Natural killer cell treated with Interleukin-12 subunit alpha and Interleukin-12 subunit beta and Interleukin-15 and Interleukin-18, amount 100 ng/mL, for 72 hours (primary cell): ENCODE results near the gene AKAP7. TPM values are rescaled to one million over a fixed set of nuclear protein-coding genes. Genes with fewer than 3 reads are reported as not detected.

Experiments used
- ATAC-seq, 2 donors: fragments of 150-1000 bp; cut with Tn5 transposase in 1 of 2; sonication (Bioruptor Pico), chemical (Tn5 transposase) in 1 of 2; 2 replicates each; pipeline ENCODE4 v1.10.0; 2021
- DNase-seq: peaks from one replicate; pipeline ENCODE4 v3.0.0; 2022; ENCODE audit warnings: low spot score
- H3K27ac Mint-ChIP-seq, 2 donors: 1 replicate in 1 of 2; 2 replicates in 1 of 2; pipeline ENCODE4 v1.8.0; 2022; ENCODE audit warnings: mixed read lengths in 2 of 2, mild to moderate bottlenecking in 1 of 2, moderate library complexity in 1 of 2
- H3K27me3 Mint-ChIP-seq, 2 donors: 1 replicate in 1 of 2; 2 replicates in 1 of 2; pipeline ENCODE4 v1.8.0; 2022; ENCODE audit warnings: mixed read lengths in 2 of 2
- H3K36me3 Mint-ChIP-seq: one replicate; pipeline ENCODE4 v1.8.0; 2022; ENCODE audit warnings: mixed read lengths
- H3K4me1 Mint-ChIP-seq, 2 donors: 1 replicate in 1 of 2; 2 replicates in 1 of 2; pipeline ENCODE4 v1.8.0; 2022; ENCODE audit warnings: low read depth in 2 of 2, mixed read lengths in 2 of 2, mild to moderate bottlenecking in 1 of 2
- H3K4me3 Mint-ChIP-seq: one replicate; pipeline ENCODE4 v1.8.0; 2022; ENCODE audit warnings: mixed read lengths
- H3K9me3 Mint-ChIP-seq: 2 replicates; pipeline ENCODE4 v1.8.0; 2022; ENCODE audit warnings: mixed read lengths
- total RNA-seq, 2 donors: library from RNA; stranded (reverse); gene quantifications; one replicate each; pipeline ENCODE4 v1.2.3, GENCODE V29; 2022

AKAP7 gene
- total RNA-seq, 2 donors from 2014 or later, result 4.2 to 7.7 TPM

GRCh38 chr6:131225959-131226358 is 90.7 kb downstream of the AKAP7 start:
- ATAC-seq (no peak), DNase-seq (no peak)
- Mint-ChIP-seq H3K4me3 (no peak overlapping the region), H3K4me1 (peaks cover 5 to 10% of the 10 kb centered on the region in 2 donors), H3K27me3 (no peaks in the 10 kb centered on the region), H3K36me3 (peaks cover 9% of the 10 kb centered on the region), H3K9me3 (no peaks in the 10 kb centered on the region), H3K27ac (no peak overlapping the region)

GRCh38 chr6:131226459-131227157 is 91.3 kb downstream of the AKAP7 start:
- DNase-seq, result no peak
- peaks cover 6% of the 10 kb centered on the region for H3K36me3 Mint-ChIP-seq
- no peak overlapping the region for H3K4me3 Mint-ChIP-seq
- H3K9me3 Mint-ChIP-seq, result no peaks in the 10 kb centered on the region
- no peaks in the 10 kb centered on the region for H3K27me3 Mint-ChIP-seq
- no peak for ATAC-seq
- H3K27ac Mint-ChIP-seq, result no peak overlapping the region
- H3K4me1 Mint-ChIP-seq, result peaks cover 5 to 10% of the 10 kb centered on the region in 2 donors

- Mint-ChIP-seq H3K4me3 (no peak overlapping the region), H3K27ac (no peak overlapping the region), H3K36me3 (peaks cover under 1% of the 10 kb centered on the region), H3K4me1 (peaks cover 5 to 10% of the 10 kb centered on the region in 2 donors), H3K27me3 (no peaks in the 10 kb centered on the region), H3K9me3 (no peaks in the 10 kb centered on the region)
- DNase-seq (no peak), ATAC-seq (no peak)
These were observed 91.9 kb downstream of the AKAP7 start for GRCh38 chr6:131227158-131227543.

- H3K27ac Mint-ChIP-seq, result no peak overlapping the region
These were observed 95.8 kb downstream of the AKAP7 start for GRCh38 chr6:131231103-131231502.

GRCh38 chr6:131231891-131232290 is 96.6 kb downstream of the AKAP7 start:
- Mint-ChIP-seq H3K27me3 (no peaks in the 10 kb centered on the region), H3K36me3 (no peaks in the 10 kb centered on the region), H3K4me1 (peaks cover 0 to 2% of the 10 kb centered on the region in 2 donors), H3K9me3 (no peaks in the 10 kb centered on the region), H3K4me3 (no peak overlapping the region), H3K27ac (no peak overlapping the region)
- ATAC-seq, result no peak
- no peak for DNase-seq

More at GRCh38 chr6:131231103-131231502, 95.8 kb downstream of the AKAP7 start:
- peaks cover 0 to 3% of the 10 kb centered on the region in 2 donors for H3K4me1 Mint-ChIP-seq
- no peak overlapping the region for H3K4me3 Mint-ChIP-seq
- DNase-seq, result no peak
- H3K27me3 Mint-ChIP-seq, result no peaks in the 10 kb centered on the region
- H3K36me3 Mint-ChIP-seq, result no peaks in the 10 kb centered on the region
- ATAC-seq, result peak in 1 of 2 donors; percentile 32
- no peaks in the 10 kb centered on the region for H3K9me3 Mint-ChIP-seq

GRCh38 chr6:131244942-131245341 is 109.7 kb downstream of the AKAP7 start:
- no peaks in the 10 kb centered on the region for H3K27me3 Mint-ChIP-seq
- H3K27ac Mint-ChIP-seq, result no peak overlapping the region
- H3K36me3 Mint-ChIP-seq, result no peaks in the 10 kb centered on the region
- no peak for DNase-seq
- H3K9me3 Mint-ChIP-seq, result no peaks in the 10 kb centered on the region
- no peak for ATAC-seq
- peak overlapping the region; percentile 14 for H3K4me3 Mint-ChIP-seq
- peaks cover 5 to 6% of the 10 kb centered on the region in 2 donors for H3K4me1 Mint-ChIP-seq

GRCh38 chr6:131250122-131250521 is 114.9 kb downstream of the AKAP7 start:
- peak; percentile 49 to 61 for ATAC-seq
- Mint-ChIP-seq H3K27ac (peak overlapping the region in 1 of 2 donors; percentile 29), H3K4me1 (peaks cover 24 to 27% of the 10 kb centered on the region in 2 donors), H3K4me3 (peak overlapping the region; percentile 31), H3K9me3 (no peaks in the 10 kb centered on the region), H3K27me3 (no peaks in the 10 kb centered on the region), H3K36me3 (no peaks in the 10 kb centered on the region)
- no peak for DNase-seq

GRCh38 chr6:131250936-131251335 is 115.7 kb downstream of the AKAP7 start:
- Mint-ChIP-seq H3K27ac (no peak overlapping the region), H3K4me3 (peak overlapping the region; percentile 31), H3K27me3 (no peaks in the 10 kb centered on the region), H3K9me3 (no peaks in the 10 kb centered on the region), H3K36me3 (no peaks in the 10 kb centered on the region), H3K4me1 (peaks cover 24 to 35% of the 10 kb centered on the region in 2 donors)
- DNase-seq, result no peak
- ATAC-seq, result no peak

GRCh38 chr6:131251590-131252199 is 116.4 kb downstream of the AKAP7 start:
- Mint-ChIP-seq H3K27ac (no peak overlapping the region), H3K9me3 (no peaks in the 10 kb centered on the region), H3K36me3 (no peaks in the 10 kb centered on the region), H3K27me3 (no peaks in the 10 kb centered on the region), H3K4me3 (no peak overlapping the region), H3K4me1 (peaks cover 24 to 35% of the 10 kb centered on the region in 2 donors)
- ATAC-seq, result no peak
- DNase-seq, result no peak

- Mint-ChIP-seq H3K27me3 (no peaks in the 10 kb centered on the region), H3K4me1 (peaks cover 22 to 30% of the 10 kb centered on the region in 2 donors), H3K36me3 (no peaks in the 10 kb centered on the region), H3K9me3 (no peaks in the 10 kb centered on the region), H3K4me3 (no peak overlapping the region), H3K27ac (no peak overlapping the region)
- no peak for ATAC-seq
- no peak for DNase-seq
These were observed 120.2 kb downstream of the AKAP7 start for GRCh38 chr6:131255434-131255833.

GRCh38 chr6:131255911-131256310 is 120.6 kb downstream of the AKAP7 start:
- no peaks in the 10 kb centered on the region for H3K36me3 Mint-ChIP-seq
- H3K27ac Mint-ChIP-seq, result no peak overlapping the region
- H3K9me3 Mint-ChIP-seq, result no peaks in the 10 kb centered on the region
- DNase-seq (no peak), ATAC-seq (no peak)
- no peaks in the 10 kb centered on the region for H3K27me3 Mint-ChIP-seq
- H3K4me1 Mint-ChIP-seq, result peaks cover 17 to 26% of the 10 kb centered on the region in 2 donors
- no peak overlapping the region for H3K4me3 Mint-ChIP-seq

GRCh38 chr6:131257104-131257503 is 121.8 kb downstream of the AKAP7 start:
- no peaks in the 10 kb centered on the region for H3K36me3 Mint-ChIP-seq
- H3K27me3 Mint-ChIP-seq, result no peaks in the 10 kb centered on the region
- no peak overlapping the region for H3K4me3 Mint-ChIP-seq
- no peak overlapping the region for H3K27ac Mint-ChIP-seq
- H3K4me1 Mint-ChIP-seq, result peaks cover 15 to 19% of the 10 kb centered on the region in 2 donors
- no peak for DNase-seq
- no peak for ATAC-seq
- no peaks in the 10 kb centered on the region for H3K9me3 Mint-ChIP-seq

GRCh38 chr6:131258010-131258652 is 122.9 kb downstream of the AKAP7 start:
- no peaks in the 10 kb centered on the region for H3K27me3 Mint-ChIP-seq
- H3K4me1 Mint-ChIP-seq, result peaks cover 11 to 13% of the 10 kb centered on the region in 2 donors
- no peaks in the 10 kb centered on the region for H3K9me3 Mint-ChIP-seq
- no peaks in the 10 kb centered on the region for H3K36me3 Mint-ChIP-seq
- H3K27ac Mint-ChIP-seq, result no peak overlapping the region
- DNase-seq, result no peak
- no peak for ATAC-seq
- H3K4me3 Mint-ChIP-seq, result no peak overlapping the region

GRCh38 chr6:131258816-131259476 is 123.7 kb downstream of the AKAP7 start:
- DNase-seq (no peak), ATAC-seq (no peak)
- no peaks in the 10 kb centered on the region for H3K27me3 Mint-ChIP-seq
- H3K36me3 Mint-ChIP-seq, result no peaks in the 10 kb centered on the region
- no peaks in the 10 kb centered on the region for H3K9me3 Mint-ChIP-seq
- H3K4me3 Mint-ChIP-seq, result no peak overlapping the region
- H3K4me1 Mint-ChIP-seq, result peaks cover 11 to 13% of the 10 kb centered on the region in 2 donors
- H3K27ac Mint-ChIP-seq, result no peak overlapping the region
